ENCODE measurements around the gene ZP3.

DNA sequence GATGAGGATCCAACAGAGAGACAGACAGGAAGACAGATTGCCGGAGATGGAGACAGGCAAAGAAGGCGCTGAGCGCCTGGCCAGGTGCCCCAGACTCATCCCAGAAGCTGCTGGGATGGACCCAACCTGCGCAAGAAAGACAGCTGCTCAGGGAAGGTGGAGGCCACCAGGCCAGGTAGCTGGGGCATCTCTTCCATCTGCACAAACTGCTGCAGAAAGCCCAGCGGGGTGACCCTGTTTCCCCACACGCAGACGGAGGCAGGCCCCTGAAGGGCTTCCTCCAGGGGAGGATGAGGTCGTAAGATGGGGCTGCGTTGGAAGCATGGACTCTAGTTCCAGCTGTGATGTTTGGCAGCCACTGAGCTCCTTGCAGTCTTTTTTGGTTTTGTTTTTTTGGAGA lies 49.5 kb upstream of the ZP3 start:
- TF ChIP-seq EZH2 (optimal IDR thresholded peaks at IDR 0.05; ENCODE audit: low read depth, low read length) (no peak), EZH2phosphoT487 (IDR thresholded peaks at IDR 0.05; ENCODE audit: low read length) (no peak)
- TF ChIP-seq, protein P1, sequence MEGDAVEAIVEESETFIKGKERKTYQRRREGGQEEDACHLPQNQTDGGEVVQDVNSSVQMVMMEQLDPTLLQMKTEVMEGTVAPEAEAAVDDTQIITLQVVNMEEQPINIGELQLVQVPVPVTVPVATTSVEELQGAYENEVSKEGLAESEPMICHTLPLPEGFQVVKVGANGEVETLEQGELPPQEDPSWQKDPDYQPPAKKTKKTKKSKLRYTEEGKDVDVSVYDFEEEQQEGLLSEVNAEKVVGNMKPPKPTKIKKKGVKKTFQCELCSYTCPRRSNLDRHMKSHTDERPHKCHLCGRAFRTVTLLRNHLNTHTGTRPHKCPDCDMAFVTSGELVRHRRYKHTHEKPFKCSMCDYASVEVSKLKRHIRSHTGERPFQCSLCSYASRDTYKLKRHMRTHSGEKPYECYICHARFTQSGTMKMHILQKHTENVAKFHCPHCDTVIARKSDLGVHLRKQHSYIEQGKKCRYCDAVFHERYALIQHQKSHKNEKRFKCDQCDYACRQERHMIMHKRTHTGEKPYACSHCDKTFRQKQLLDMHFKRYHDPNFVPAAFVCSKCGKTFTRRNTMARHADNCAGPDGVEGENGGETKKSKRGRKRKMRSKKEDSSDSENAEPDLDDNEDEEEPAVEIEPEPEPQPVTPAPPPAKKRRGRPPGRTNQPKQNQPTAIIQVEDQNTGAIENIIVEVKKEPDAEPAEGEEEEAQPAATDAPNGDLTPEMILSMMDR (IDR thresholded peaks at IDR 0.05; ENCODE audit: low read length) = no peak

Measured in MM.1S (cell line).